Stimulated activated CD4-positive, alpha-beta T cell treated with anti-CD3 and anti-CD28 coated beads, Interleukin-2, amount 100 ng/mL, for 48 hours (primary cell): ENCODE data around the gene ZBTB12.
"Not testable (repeated sequence)": the region's sequence is repeated elsewhere in the genome, so short reads cannot be mapped to it uniquely, and the experiment has no call there.

Experiments used
- DNase-seq, 2 donors: peaks; one replicate each; pipeline ENCODE4 v3.0.0-alpha.2; 2020

ZBTB12 gene

GRCh38 chr6:31874836-31875572 lies 26.9 kb downstream of the ZBTB12 start:
- no peak for DNase-seq

- DNase-seq = no peak
Measured at GRCh38 chr6:31874084-31874670, 27.7 kb downstream of the ZBTB12 start.

GRCh38 chr6:31871046-31871659 lies 30.7 kb downstream of the ZBTB12 start:
- no peak for DNase-seq

- DNase-seq = no peak
Measured at GRCh38 chr6:31870385-31870921, 31.4 kb downstream of the ZBTB12 start.

- no peak for DNase-seq
Measured at GRCh38 chr6:31869343-31869742, 32.5 kb downstream of the ZBTB12 start.

- DNase-seq = not testable (repeated sequence)
Measured at GRCh38 chr6:31868658-31868971, 33.3 kb downstream of the ZBTB12 start.

GRCh38 chr6:31865205-31866118 lies 36.4 kb downstream of the ZBTB12 start:
- no peak for DNase-seq

- no peak for DNase-seq
Measured at GRCh38 chr6:31864818-31865204, 37.1 kb downstream of the ZBTB12 start.

- peak in 1 of 2 donors; percentile 13 for DNase-seq
Measured at GRCh38 chr6:31864123-31864562, 37.7 kb downstream of the ZBTB12 start.

- peak; percentile 95 to 97 for DNase-seq
Measured at GRCh38 chr6:31862344-31863235, 39.3 kb downstream of the ZBTB12 start, which contains the start of gene NEU1. Gene NEU1 (minus strand): TSS chr6:31862821. CDS start chr6:31862776, 45 bp downstream.

GRCh38 chr6:31861919-31862343 lies 40.0 kb downstream of the ZBTB12 start:
- DNase-seq = no peak

- no peak for DNase-seq
Measured at GRCh38 chr6:31861150-31861549, 40.7 kb downstream of the ZBTB12 start.

- no peak for DNase-seq
Measured at GRCh38 chr6:31860349-31860748, 41.5 kb downstream of the ZBTB12 start.

- no peak for DNase-seq
Measured at GRCh38 chr6:31859923-31860322, 42.0 kb downstream of the ZBTB12 start.

- DNase-seq = no peak
Measured at GRCh38 chr6:31858707-31859106, 43.2 kb downstream of the ZBTB12 start.

GRCh38 chr6:31857774-31858173 lies 44.1 kb downstream of the ZBTB12 start:
- DNase-seq = not testable (repeated sequence)

GRCh38 chr6:31851980-31852718 lies 49.7 kb downstream of the ZBTB12 start:
- DNase-seq = not testable (repeated sequence)

- DNase-seq = no peak
Measured at GRCh38 chr6:31851485-31851832, 50.4 kb downstream of the ZBTB12 start.

GRCh38 chr6:31850765-31851484 lies 51.0 kb downstream of the ZBTB12 start:
- no peak for DNase-seq
